HepG2 (cell line): ENCODE data around the gene EEIG1. TPM values are rescaled to one million over a fixed set of nuclear protein-coding genes. Genes with fewer than 3 reads are reported as not detected.

Experiments
- ATAC-seq: fragments of 200-7000 bp; cut with Tn5 transposase; 3 replicates; pipeline ENCODE4 v1.9.1; 2020; ENCODE audit warnings: mild to moderate bottlenecking, moderate library complexity
- BruUV-seq: library from RNA; stranded (reverse); fragments of 400-500 nt; replicated peaks from 2 replicates; lab custom pipeline; 2021; lab: Mats Ljungman, UMichigan
- CTCF ChIA-PET: fragments of 300-600 bp; formaldehyde crosslinking; extraction: SDS; loops from one replicate; lab custom pipeline; 2021; ENCODE audit warnings: low total read pairs, inconsistent platforms, low intra/inter-chr PET ratio; lab: Yijun Ruan, JAX
- POLR2A ChIA-PET: fragments of 350-600 bp; sonication (Branson Sonifier 250); formaldehyde crosslinking; loops from one replicate; lab custom pipeline; 2020; ENCODE audit warnings: antibody characterized with exemption, inconsistent platforms; lab: Yijun Ruan, JAX
- DNase-seq: peaks from one replicate; pipeline ENCODE4 v3.0.0-alpha.2; 2015; ENCODE audit warnings: low spot score
- FAIRE-seq: peaks from 3 replicates; lab custom pipeline; 2011; peaks lifted over from hg19 to GRCh38; lab: Jason Lieb, UNC
- H2AFZ ChIP-seq: one replicate; pipeline ENCODE4 v1.6.1; 2011; ENCODE audit warnings: low read length, inconsistent platforms
- H3K27ac ChIP-seq: fragments of 300-600 bp; 3 replicates; pipeline ENCODE4 v1.8.0; 2011; ENCODE audit warnings: mixed run types, mild to moderate bottlenecking, mixed read lengths, low read length, inconsistent platforms; ENCODE audit not compliant: insufficient read depth; ENCODE audit errors: extremely low read length
- H3K27me3 ChIP-seq, 2 experiments: fragments of 200-600 bp in 1 of 2; 2 replicates in 1 of 2; 3 replicates in 1 of 2; pipeline versions ENCODE4 v1.6.0 to v1.8.0; 2011; ENCODE audit warnings: low read length in 2 of 2, mild to moderate bottlenecking in 2 of 2, moderate library complexity in 2 of 2, inconsistent platforms in 1 of 2; ENCODE audit not compliant: insufficient read depth in 2 of 2, control insufficient read depth in 1 of 2
- H3K36me3 ChIP-seq, 2 experiments: fragments of 200-600 bp in 1 of 2; replicated peaks in 1 of 2; 2 replicates in 1 of 2; 3 replicates in 1 of 2; pipeline versions ENCODE4 v1.5.1 to v1.8.0; 2011; ENCODE audit warnings: low read length in 2 of 2, inconsistent platforms in 1 of 2; ENCODE audit not compliant: insufficient read depth in 2 of 2, control insufficient read depth in 1 of 2
- H3K4me1 ChIP-seq: 2 replicates; pipeline ENCODE4 v1.5.1; 2012; ENCODE audit warnings: low read length, inconsistent platforms; ENCODE audit not compliant: insufficient read depth
- H3K4me2 ChIP-seq: 2 replicates; pipeline ENCODE4 v1.6.0; 2011; ENCODE audit warnings: low read depth, low read length, inconsistent platforms
- H3K4me3 ChIP-seq, 3 experiments: fragments of 200-600 bp in 1 of 3; sonication (generic), shearing (Covaris generic) in 1 of 3; replicated peaks in 1 of 3; 2 replicates each; pipeline ENCODE4 v1.5.1; 2011 to 2016; ENCODE audit warnings: low read length in 3 of 3, inconsistent platforms in 2 of 3, low read depth in 2 of 3, mild to moderate bottlenecking in 2 of 3, control low read depth in 1 of 3, mixed read lengths in 1 of 3; ENCODE audit not compliant: insufficient read depth in 1 of 3
- H3K79me2 ChIP-seq: one replicate; pipeline ENCODE4 v1.6.1; 2011; ENCODE audit warnings: low read length, inconsistent platforms; ENCODE audit not compliant: insufficient read depth
- H3K9ac ChIP-seq: 2 replicates; pipeline ENCODE4 v1.6.0; 2011; ENCODE audit warnings: mild to moderate bottlenecking, low read depth, low read length, inconsistent platforms; ENCODE audit not compliant: insufficient read depth
- H3K9me3 ChIP-seq: 2 replicates; pipeline ENCODE4 v1.5.1; 2012; ENCODE audit warnings: mild to moderate bottlenecking, low read length
- H4K20me1 ChIP-seq: 2 replicates; pipeline ENCODE4 v1.6.0; 2011; ENCODE audit warnings: inconsistent platforms, mild to moderate bottlenecking, low read length, moderate library complexity; ENCODE audit not compliant: insufficient read depth
- EZH2 ChIP-seq: conservative IDR thresholded peaks from 2 replicates; pipeline ENCODE4 v1.6.1; 2012; ENCODE audit warnings: mild to moderate bottlenecking, low read depth, low read length, moderate library complexity
- HNF4G ChIP-seq, 2 experiments: sonication (generic) in 1 of 2; formaldehyde crosslinking in 1 of 2; IDR thresholded peaks; 2 replicates each; pipeline versions ENCODE4 v1.4.0 to v1.6.1; 2011 to 2020; ENCODE audit warnings: borderline replicate concordance in 2 of 2, low read depth in 2 of 2, mild to moderate bottlenecking in 2 of 2, low read length in 1 of 2, missing genetic modification reagents in 1 of 2, moderate library complexity in 1 of 2
- JARID2 ChIP-seq: sonication (generic); formaldehyde crosslinking; IDR thresholded peaks from 2 replicates; pipeline ENCODE4 v1.8.1; 2023; ENCODE audit warnings: missing genetic modification reagents, inconsistent platforms; ENCODE audit not compliant: insufficient replicate concordance
- MZF1 ChIP-seq: sonication (generic); formaldehyde crosslinking; IDR thresholded peaks from 2 replicates; pipeline ENCODE4 v1.8.1; 2023; ENCODE audit warnings: mild to moderate bottlenecking, missing genetic modification reagents, borderline replicate concordance
- NFE2L1 ChIP-seq: sonication (generic); formaldehyde crosslinking; IDR thresholded peaks from 2 replicates; pipeline ENCODE4 v1.4.0; 2020; ENCODE audit warnings: missing genetic modification reagents, mild to moderate bottlenecking, borderline replicate concordance
- PATZ1 ChIP-seq: sonication (generic); formaldehyde crosslinking; IDR thresholded peaks from 2 replicates; pipeline ENCODE4 v1.4.0; 2020; ENCODE audit warnings: missing genetic modification reagents
- PHF20 ChIP-seq: sonication (generic); formaldehyde crosslinking; IDR thresholded peaks from 2 replicates; pipeline ENCODE4 v1.5.0; 2020; ENCODE audit warnings: mild to moderate bottlenecking, missing genetic modification reagents
- STAG1 ChIP-seq: sonication (generic); formaldehyde crosslinking; IDR thresholded peaks from 2 replicates; pipeline ENCODE4 v1.4.0; 2020; ENCODE audit warnings: missing genetic modification reagents
- TCF7 ChIP-seq: sonication (generic); IDR thresholded peaks from 2 replicates; pipeline ENCODE4 v1.6.1; 2016; ENCODE audit warnings: antibody characterized with exemption, low read depth
- THRA ChIP-seq: sonication (generic); formaldehyde crosslinking; IDR thresholded peaks from 2 replicates; pipeline ENCODE4 v1.4.0; 2020; ENCODE audit warnings: missing genetic modification reagents, borderline replicate concordance
- ZHX1 ChIP-seq: sonication (generic); formaldehyde crosslinking; IDR thresholded peaks from 2 replicates; pipeline ENCODE4 v1.8.1; 2022; ENCODE audit warnings: low read depth, mild to moderate bottlenecking, missing genetic modification reagents
- ZNF383 ChIP-seq: sonication (generic); formaldehyde crosslinking; IDR thresholded peaks from 2 replicates; pipeline ENCODE4 v1.4.0; 2020; ENCODE audit warnings: missing genetic modification reagents, mild to moderate bottlenecking, borderline replicate concordance
- ZNF564 ChIP-seq: sonication (generic); formaldehyde crosslinking; IDR thresholded peaks from 2 replicates; pipeline ENCODE4 v1.8.1; 2023; ENCODE audit warnings: mild to moderate bottlenecking, missing genetic modification reagents
- ZNF572 ChIP-seq: sonication (generic); formaldehyde crosslinking; IDR thresholded peaks from 2 replicates; pipeline ENCODE4 v1.5.1; 2020; ENCODE audit warnings: mild to moderate bottlenecking, missing genetic modification reagents
- ZNF597 ChIP-seq: sonication (generic); formaldehyde crosslinking; IDR thresholded peaks from 2 replicates; pipeline ENCODE4 v1.5.0; 2020; ENCODE audit warnings: missing genetic modification reagents
- ZNF761 ChIP-seq: sonication (generic); formaldehyde crosslinking; conservative IDR thresholded peaks from 2 replicates; pipeline ENCODE4 v1.4.0; 2020; ENCODE audit warnings: mild to moderate bottlenecking, missing genetic modification reagents
- ZNF782 ChIP-seq: sonication (generic); formaldehyde crosslinking; IDR thresholded peaks from 2 replicates; pipeline ENCODE4 v1.4.0; 2020; ENCODE audit warnings: missing genetic modification reagents, mild to moderate bottlenecking, borderline replicate concordance
- ZNF816 ChIP-seq: sonication (generic); formaldehyde crosslinking; IDR thresholded peaks from 2 replicates; pipeline ENCODE4 v1.8.0; 2022; ENCODE audit warnings: missing genetic modification reagents, mild to moderate bottlenecking, borderline replicate concordance
- WGBS: methylation state at CpG from one replicate; pipeline ENCODE4 v1.1.6; 2017; ENCODE audit warnings: low lambda C conversion rate; 5-methylcytosine and 5-hydroxymethylcytosine counted together
- in situ Hi-C: cut with HindIII; loops from 2 replicates; pipeline ENCODE4 v1.10.0; 2017; ENCODE audit warnings: low pct_unique_long_range_greater_than_20kb; ENCODE audit not compliant: extremely low pct_ligation_motif_present
- intact Hi-C: fragments of 100-400 bp; cut with micrococcal nuclease; formaldehyde crosslinking; loops from one replicate; pipeline ENCODE4 v1.10.0; 2022; ENCODE audit not compliant: unreplicated experiment
- polyA plus RNA-seq, 8 experiments: library from polyadenylated mRNA; depleted of rRNA in 3 of 8; stranded (reverse) in 7 of 8; unstranded in 1 of 8; fragments of >200 nt; fragmentation: Illumina TruSeq in 4 of 8; extraction: Trizol in 4 of 8; gene quantifications; 2 replicates each; pipeline versions ENCODE4 v1.2.1 to v1.2.3, GENCODE V29; 2011 to 2016; ENCODE audit warnings: low read depth in 4 of 8, missing spikeins in 1 of 8, mixed read lengths in 1 of 8; ENCODE audit not compliant: insufficient read depth in 1 of 8
- total RNA-seq, 5 experiments: library from RNA; depleted of rRNA; stranded (reverse); fragments of >200 nt; fragmentation: Illumina TruSeq; extraction: Trizol; gene quantifications; 2 replicates each; pipeline ENCODE4 v1.2.3, GENCODE V29; 2016; ENCODE audit warnings: low read depth in 1 of 5

EEIG1 gene
- total and polyA plus RNA-seq, 2 of the 13 experiments (the other 11 are each of a cell fraction or from before 2014, with no cell fraction given) = 16.6 to 25.2 TPM

- Histone ChIP-seq H3K9ac (no peak overlapping the region), H3K36me3 (no peaks in the 10 kb centered on the region), H3K9me3 (no peaks in the 10 kb centered on the region), H4K20me1 (no peaks in the 10 kb centered on the region), H3K4me2 (no peak overlapping the region), H2AFZ (no peak overlapping the region), H3K27ac (no peak overlapping the region), H3K27me3 (peaks cover 2 to 7% of the 10 kb centered on the region in 2 experiments; a peak in 4 of 5 replicates), H3K4me3 (no peak overlapping the region), H3K4me1 (peaks cover 38% of the 10 kb centered on the region), H3K79me2 (no peaks in the 10 kb centered on the region)
- intact Hi-C loops = no loop called here
- BruUV-seq = no TSS peak
- in situ Hi-C loops = no loop called here
- FAIRE-seq (no peak), DNase-seq (no peak), ATAC-seq (no peak)
- CTCF ChIA-PET = no interaction called here
- POLR2A ChIA-PET = no interaction called here
- 46% methylated on average over 3 of the region's 4 CpGs for WGBS
- TF ChIP-seq MZF1 (CRISPR knock-in tag) (no peak), STAG1 (CRISPR knock-in tag) (no peak), ZNF761 (CRISPR knock-in tag) (no peak), EZH2 (no peak), HNF4G (IDR thresholded peaks at IDR 0.05; ENCODE audit: borderline replicate concordance, low read depth, low read length) (no peak), HNF4G (CRISPR knock-in tag; IDR thresholded peaks at IDR 0.05; ENCODE audit: borderline replicate concordance, low read depth) (no peak), THRA (CRISPR knock-in tag) (no peak), PHF20 (CRISPR knock-in tag) (no peak), ZNF597 (CRISPR knock-in tag) (no peak), TCF7 (no peak), ZNF782 (no peak), ZHX1 (no peak), ZNF572 (no peak), JARID2 (CRISPR knock-in tag) (no peak), ZNF383 (no peak), ZNF816 (CRISPR knock-in tag) (no peak), ZNF564 (CRISPR knock-in tag) (no peak), NFE2L1 (CRISPR knock-in tag) (no peak), PATZ1 (CRISPR knock-in tag) (no peak)
These were observed 46.9 kb upstream of the EEIG1 start for GRCh38 chr9:128027705-128028104.
